ENCODE results near the gene UCK2.

UCK2 gene

DNA sequence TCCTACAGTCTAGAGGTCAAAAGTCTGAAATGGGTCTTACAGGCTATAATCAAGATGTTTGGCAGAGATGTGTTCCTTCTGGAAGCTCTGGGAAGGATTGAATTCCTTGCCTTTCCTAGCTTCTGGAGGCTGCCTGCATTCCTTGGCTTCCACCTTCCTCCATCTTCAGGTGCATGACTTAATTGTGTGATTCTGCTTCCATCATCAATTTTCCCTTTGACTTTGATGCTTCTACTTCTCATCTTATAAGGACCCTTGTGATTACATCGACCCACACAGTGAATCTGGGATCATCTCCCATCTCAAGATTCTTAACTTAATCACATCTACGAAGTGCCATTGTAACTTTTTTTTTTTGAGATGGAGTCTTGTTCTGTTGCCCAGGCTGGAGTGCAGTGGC, 111.4 kb downstream of the UCK2 start:
- H3K36me3 ChIP-seq (ENCODE audit: control insufficient read depth, low read length) = no peaks in the 10 kb centered on the region
- H3K4me1 ChIP-seq (ENCODE audit: control insufficient read depth, low read length) = no peaks in the 10 kb centered on the region
- H3F3A ChIP-seq (ENCODE audit: control insufficient read depth, insufficient read depth) = no peaks in the 10 kb centered on the region

DNA sequence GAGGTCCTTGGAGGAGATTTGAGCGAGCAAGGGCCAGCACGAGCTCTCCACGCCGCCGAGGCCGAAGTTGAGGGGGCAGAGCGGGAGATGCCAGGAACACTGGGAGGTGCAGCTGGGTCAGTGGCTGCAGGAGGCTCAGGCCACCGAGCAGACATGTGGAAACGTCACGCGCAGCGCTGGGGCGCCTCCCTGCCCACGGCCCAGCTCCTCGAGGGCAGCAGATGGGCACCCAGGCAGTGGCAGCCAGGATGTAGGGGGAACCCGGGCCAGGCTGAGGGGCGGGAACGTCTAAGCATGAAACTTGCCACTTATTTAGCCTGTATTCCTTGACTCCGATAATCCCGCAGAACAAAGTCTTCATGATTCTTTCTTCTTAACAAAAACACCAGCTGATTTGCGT, 114.1 kb downstream of the UCK2 start:
- Histone ChIP-seq H3K4me3 (ENCODE audit: low read length) (no peak overlapping the region), H3K4me2 (ENCODE audit: low read length) (no peak overlapping the region), H3K27me3 (ENCODE audit: control insufficient read depth, low read length) (no peaks in the 10 kb centered on the region), H3K36me3 (ENCODE audit: control insufficient read depth, low read length) (no peaks in the 10 kb centered on the region), H3F3A (ENCODE audit: control insufficient read depth, insufficient read depth) (no peaks in the 10 kb centered on the region), H3K79me2 (ENCODE audit: control insufficient read depth, low read length) (no peaks in the 10 kb centered on the region), H3K9me2 (replicated peaks; ENCODE audit: control insufficient read depth, low read length) (no peaks in the 10 kb centered on the region), H3K4me1 (ENCODE audit: control insufficient read depth, low read length) (no peaks in the 10 kb centered on the region), H4K20me1 (ENCODE audit: control insufficient read depth, insufficient read depth, low read depth, low read length) (no peaks in the 10 kb centered on the region), H3K27ac (ENCODE audit: low read depth, low read length) (no peak overlapping the region), H3K9me3 (ENCODE audit: control insufficient read depth, insufficient read depth, low read length) (no peaks in the 10 kb centered on the region)
- no peak for TF ChIP-seq EZH2phosphoT487 (IDR thresholded peaks at IDR 0.05; ENCODE audit: borderline replicate concordance, low read length)
- TF ChIP-seq, protein P1, sequence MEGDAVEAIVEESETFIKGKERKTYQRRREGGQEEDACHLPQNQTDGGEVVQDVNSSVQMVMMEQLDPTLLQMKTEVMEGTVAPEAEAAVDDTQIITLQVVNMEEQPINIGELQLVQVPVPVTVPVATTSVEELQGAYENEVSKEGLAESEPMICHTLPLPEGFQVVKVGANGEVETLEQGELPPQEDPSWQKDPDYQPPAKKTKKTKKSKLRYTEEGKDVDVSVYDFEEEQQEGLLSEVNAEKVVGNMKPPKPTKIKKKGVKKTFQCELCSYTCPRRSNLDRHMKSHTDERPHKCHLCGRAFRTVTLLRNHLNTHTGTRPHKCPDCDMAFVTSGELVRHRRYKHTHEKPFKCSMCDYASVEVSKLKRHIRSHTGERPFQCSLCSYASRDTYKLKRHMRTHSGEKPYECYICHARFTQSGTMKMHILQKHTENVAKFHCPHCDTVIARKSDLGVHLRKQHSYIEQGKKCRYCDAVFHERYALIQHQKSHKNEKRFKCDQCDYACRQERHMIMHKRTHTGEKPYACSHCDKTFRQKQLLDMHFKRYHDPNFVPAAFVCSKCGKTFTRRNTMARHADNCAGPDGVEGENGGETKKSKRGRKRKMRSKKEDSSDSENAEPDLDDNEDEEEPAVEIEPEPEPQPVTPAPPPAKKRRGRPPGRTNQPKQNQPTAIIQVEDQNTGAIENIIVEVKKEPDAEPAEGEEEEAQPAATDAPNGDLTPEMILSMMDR (IDR thresholded peaks at IDR 0.05; ENCODE audit: low read depth, low read length, poor library complexity, severe bottlenecking) = no peak

More for the DNA sequence above, 111.4 kb downstream of the UCK2 start:
- Histone ChIP-seq H3K79me2 (ENCODE audit: control insufficient read depth, low read length) (no peaks in the 10 kb centered on the region), H3K4me3 (ENCODE audit: low read length) (no peak overlapping the region), H3K9me2 (replicated peaks; ENCODE audit: control insufficient read depth, low read length) (no peaks in the 10 kb centered on the region), H3K27me3 (ENCODE audit: control insufficient read depth, low read length) (no peaks in the 10 kb centered on the region), H3K4me2 (ENCODE audit: low read length) (no peak overlapping the region), H3K9me3 (ENCODE audit: control insufficient read depth, insufficient read depth, low read length) (no peaks in the 10 kb centered on the region), H3K27ac (ENCODE audit: low read depth, low read length) (no peak overlapping the region), H4K20me1 (ENCODE audit: control insufficient read depth, insufficient read depth, low read depth, low read length) (no peaks in the 10 kb centered on the region)
- no peak for TF ChIP-seq EZH2phosphoT487 (IDR thresholded peaks at IDR 0.05; ENCODE audit: borderline replicate concordance, low read length)
- TF ChIP-seq, protein P1 (IDR thresholded peaks at IDR 0.05; ENCODE audit: low read depth, low read length, poor library complexity, severe bottlenecking) = no peak

DNA sequence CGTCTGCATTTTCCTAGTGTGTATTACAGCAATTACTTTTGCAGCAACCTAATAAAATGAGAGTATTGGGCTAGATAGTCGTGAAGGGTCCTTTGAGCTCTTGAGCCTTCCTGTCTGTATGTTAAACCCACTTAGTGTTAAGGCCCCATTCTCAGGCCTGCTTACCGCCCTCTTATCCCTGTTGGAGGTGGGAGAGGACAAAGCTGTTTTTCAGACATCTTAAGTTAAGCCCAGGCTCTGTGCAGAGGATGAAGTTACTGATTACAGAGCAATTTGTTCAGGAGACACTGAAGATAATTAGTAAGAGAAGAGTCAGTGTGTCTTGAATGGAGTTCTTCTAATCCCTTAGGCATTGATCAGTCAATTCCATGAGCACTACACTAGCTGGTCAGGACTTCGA, 114.6 kb downstream of the UCK2 start:
- Histone ChIP-seq H3K4me3 (ENCODE audit: low read length) (no peak overlapping the region), H3K36me3 (ENCODE audit: control insufficient read depth, low read length) (no peaks in the 10 kb centered on the region), H3K79me2 (ENCODE audit: control insufficient read depth, low read length) (no peaks in the 10 kb centered on the region), H3K9me3 (ENCODE audit: control insufficient read depth, insufficient read depth, low read length) (no peaks in the 10 kb centered on the region), H3F3A (ENCODE audit: control insufficient read depth, insufficient read depth) (no peaks in the 10 kb centered on the region), H3K4me1 (ENCODE audit: control insufficient read depth, low read length) (no peaks in the 10 kb centered on the region), H3K9me2 (replicated peaks; ENCODE audit: control insufficient read depth, low read length) (no peaks in the 10 kb centered on the region), H3K4me2 (ENCODE audit: low read length) (no peak overlapping the region), H4K20me1 (ENCODE audit: control insufficient read depth, insufficient read depth, low read depth, low read length) (no peaks in the 10 kb centered on the region), H3K27ac (ENCODE audit: low read depth, low read length) (no peak overlapping the region), H3K27me3 (ENCODE audit: control insufficient read depth, low read length) (no peaks in the 10 kb centered on the region)
- TF ChIP-seq, protein P1 (IDR thresholded peaks at IDR 0.05; ENCODE audit: low read depth, low read length, poor library complexity, severe bottlenecking) = no peak
- no peak for TF ChIP-seq EZH2phosphoT487 (IDR thresholded peaks at IDR 0.05; ENCODE audit: borderline replicate concordance, low read length)
